Endothelial cell of umbilical vein (primary cell): ENCODE results near the gene CHI3L1. TPM values are rescaled to one million over a fixed set of nuclear protein-coding genes. Genes with fewer than 3 reads are reported as not detected.

Experiments
- BruUV-seq: library from RNA; stranded (reverse); fragments of 400-500 nt; replicated peaks from 2 replicates; lab custom pipeline; 2021; lab: Mats Ljungman, UMichigan
- CTCF ChIA-PET: fragments of 300-600, 350-600 bp; sonication (Branson Sonifier 250); formaldehyde crosslinking; loops from one replicate; lab custom pipeline; 2021; ENCODE audit warnings: antibody characterized with exemption, inconsistent platforms; lab: Charles Lee
- POLR2A ChIA-PET: fragments of 300-600, 350-600 bp; sonication (Branson Sonifier 250); formaldehyde crosslinking; loops from one replicate; lab custom pipeline; 2021; ENCODE audit warnings: antibody characterized with exemption, inconsistent platforms; lab: Charles Lee
- DNase-seq: peaks from one replicate; pipeline ENCODE4 v3.0.0-alpha.2; 2011; ENCODE audit warnings: low read depth, low spot score
- FAIRE-seq: peaks from 2 replicates; lab custom pipeline; 2011; peaks lifted over from hg19 to GRCh38; lab: Jason Lieb, UNC
- H2AFZ ChIP-seq: 2 replicates; pipeline ENCODE4 v1.6.0; 2012; ENCODE audit warnings: low read depth, low read length, control low read depth, inconsistent platforms
- H3K27ac ChIP-seq: 2 replicates; pipeline ENCODE4 v1.5.1; 2011; ENCODE audit warnings: low read depth, mild to moderate bottlenecking, control low read depth, low read length, moderate library complexity; ENCODE audit not compliant: insufficient read depth
- H3K27me3 ChIP-seq, 2 experiments: 2 replicates each; pipeline versions ENCODE4 v1.6.0 to v1.6.1; 2011; ENCODE audit warnings: low read length in 2 of 2, mixed read lengths in 1 of 2; ENCODE audit not compliant: control insufficient read depth in 2 of 2, insufficient read depth in 2 of 2
- H3K36me3 ChIP-seq, 2 experiments: 2 replicates in 1 of 2; 3 replicates in 1 of 2; pipeline ENCODE4 v1.5.1; 2011; ENCODE audit warnings: low read length in 2 of 2, mild to moderate bottlenecking in 1 of 2, moderate library complexity in 1 of 2; ENCODE audit not compliant: control insufficient read depth in 2 of 2, insufficient read depth in 2 of 2; ENCODE audit errors: extremely low read depth in 1 of 2
- H3K4me1 ChIP-seq: 3 replicates; pipeline ENCODE4 v1.5.1; 2011; ENCODE audit warnings: mild to moderate bottlenecking, low read length; ENCODE audit not compliant: control insufficient read depth, insufficient read depth; ENCODE audit errors: extremely low read depth
- H3K4me2 ChIP-seq: 2 replicates; pipeline ENCODE4 v1.6.1; 2011; ENCODE audit warnings: low read length, control low read depth, mixed read lengths; ENCODE audit not compliant: insufficient read depth
- H3K4me3 ChIP-seq, 3 experiments: fragments of 200-600 bp in 1 of 3; sonication (generic), shearing (Covaris generic) in 1 of 3; replicated peaks in 1 of 3; 2 replicates each; pipeline ENCODE4 v1.5.1; 2011 to 2016; ENCODE audit warnings: control low read depth in 3 of 3, low read length in 3 of 3, mild to moderate bottlenecking in 2 of 3, inconsistent platforms in 1 of 3, low read depth in 1 of 3, moderate library complexity in 1 of 3; ENCODE audit not compliant: insufficient read depth in 1 of 3
- H3K79me2 ChIP-seq: 2 replicates; pipeline ENCODE4 v1.6.0; 2012; ENCODE audit warnings: low read length, inconsistent platforms; ENCODE audit not compliant: control insufficient read depth, insufficient read depth
- H3K9ac ChIP-seq: replicated peaks from 2 replicates; pipeline ENCODE3; 2011; ENCODE audit warnings: low read length, control low read depth; ENCODE audit not compliant: insufficient read depth; ENCODE audit errors: extremely low read depth
- H3K9me1 ChIP-seq: replicated peaks from 3 replicates; pipeline ENCODE4 v1.6.0; 2011; ENCODE audit warnings: mild to moderate bottlenecking, low read length; ENCODE audit not compliant: control insufficient read depth, insufficient read depth; ENCODE audit errors: extremely low read depth
- H3K9me3 ChIP-seq: replicated peaks from 2 replicates; pipeline ENCODE4 v1.5.1; 2012; ENCODE audit warnings: low read length, inconsistent platforms; ENCODE audit not compliant: control insufficient read depth, insufficient read depth
- H4K20me1 ChIP-seq: replicated peaks from 2 replicates; pipeline ENCODE3; 2011; ENCODE audit warnings: mild to moderate bottlenecking, low read length; ENCODE audit not compliant: control insufficient read depth, insufficient read depth; ENCODE audit errors: extremely low read depth
- CTCF ChIP-seq, 2 donors: IDR thresholded peaks; 1 replicate in 1 of 2; 2 replicates in 1 of 2; pipeline ENCODE4 v1.5.1; 2011; ENCODE audit warnings: low read length in 2 of 2, mild to moderate bottlenecking in 2 of 2, moderate library complexity in 2 of 2, control low read depth in 1 of 2, inconsistent platforms in 1 of 2, low read depth in 1 of 2; ENCODE audit not compliant: insufficient read depth in 1 of 2; ENCODE audit errors: extremely low read depth in 1 of 2
- EZH2 ChIP-seq: IDR thresholded peaks from 2 replicates; pipeline ENCODE4 v1.6.1; 2012; ENCODE audit warnings: borderline replicate concordance, low read depth, mild to moderate bottlenecking, moderate library complexity, low read length, inconsistent platforms; ENCODE audit not compliant: severe bottlenecking
- FOS ChIP-seq: IDR thresholded peaks from 2 replicates; pipeline ENCODE4 v1.6.1; 2011; ENCODE audit warnings: mild to moderate bottlenecking, low read length, moderate library complexity, borderline replicate concordance; ENCODE audit not compliant: insufficient read depth
- GATA2 ChIP-seq: IDR thresholded peaks from 2 replicates; pipeline ENCODE4 v1.7.0; 2011; ENCODE audit warnings: low read depth, mild to moderate bottlenecking, moderate library complexity, mixed read lengths, low read length; ENCODE audit not compliant: insufficient read length, insufficient read depth
- JUN ChIP-seq: IDR thresholded peaks from 2 replicates; pipeline ENCODE4 v1.6.1; 2011; ENCODE audit warnings: borderline replicate concordance, low read depth; ENCODE audit not compliant: insufficient read length, insufficient read depth
- MAX ChIP-seq: IDR thresholded peaks from 2 replicates; pipeline ENCODE4 v1.6.1; 2011; ENCODE audit not compliant: insufficient read depth, insufficient read length
- MYC ChIP-seq: IDR thresholded peaks from one replicate; pipeline ENCODE4 v1.6.1; 2011; ENCODE audit warnings: mild to moderate bottlenecking, low read depth, low read length
- POLR2A ChIP-seq: IDR thresholded peaks from 2 replicates; pipeline ENCODE4 v1.6.1; 2012; ENCODE audit warnings: low read depth, mild to moderate bottlenecking, control low read depth, low read length
- POLR2AphosphoS5 ChIP-seq: IDR thresholded peaks from 2 replicates; pipeline ENCODE4 v1.6.1; 2012; ENCODE audit warnings: low read depth, mild to moderate bottlenecking, control low read depth, low read length, moderate library complexity; ENCODE audit not compliant: insufficient read depth
- dilution Hi-C: fragments of 300-500 bp; cut with MboI; formaldehyde crosslinking; loops from one replicate; pipeline ENCODE4 v1.15.0; 2019; ENCODE audit warnings: low sequenced_read_pairs; ENCODE audit not compliant: extremely low pct_ligation_motif_present
- intact Hi-C: fragments of 100-400 bp; cut with micrococcal nuclease; formaldehyde crosslinking; loops from one replicate; pipeline ENCODE4 v1.10.0; 2022
- polyA plus RNA-seq, 4 experiments: library from polyadenylated mRNA; depleted of rRNA in 3 of 4; stranded (reverse) in 3 of 4; unstranded in 1 of 4; fragments of >200 nt; gene quantifications; 2 replicates each; pipeline versions ENCODE4 v1.2.1 to v1.2.3, GENCODE V29; 2011 to 2012; ENCODE audit warnings: missing spikeins in 1 of 4
- total RNA-seq: library from RNA; stranded (reverse); gene quantifications from 2 replicates; pipeline ENCODE4 v1.2.3, GENCODE V29; 2021

The CHI3L1 gene
- total and polyA plus RNA-seq, 2 donors (not counting 3 experiments of a cell fraction or from before 2014, with no cell fraction given) = not detected

GRCh38 chr1:203168256-203168786 is 18.2 kb downstream of the CHI3L1 start:
- Histone ChIP-seq H4K20me1 (no peaks in the 10 kb centered on the region), H3K4me1 (no peaks in the 10 kb centered on the region), H3K9me3 (no peaks in the 10 kb centered on the region), H3K9ac (no peak overlapping the region), H3K4me3 (no peak overlapping the region), H3K27me3 (peaks cover 0 to 6% of the 10 kb centered on the region in 2 experiments), H3K36me3 (no peaks in the 10 kb centered on the region), H3K9me1 (no peaks in the 10 kb centered on the region), H3K4me2 (no peak overlapping the region), H3K79me2 (no peaks in the 10 kb centered on the region), H3K27ac (no peak overlapping the region), H2AFZ (no peak overlapping the region)
- dilution Hi-C loops = no loop called here
- CTCF ChIA-PET = interaction anchor here (1.1 to 6.6 kb wide), 3 partner anchors 19 to 128 kb away, joined by 3 to 317 read pairs (median 98); no protein-coding TSS in a partner anchor
- POLR2A ChIA-PET = no interaction called here
- no peak for DNase-seq
- intact Hi-C loops = no loop called here
- TF ChIP-seq POLR2AphosphoS5 = no peak
- no peak for TF ChIP-seq CTCF (IDR thresholded peaks at IDR 0.05; ENCODE audit: extremely low read depth in 1 of 2, insufficient read depth in 1 of 2, low read depth in 1 of 2, low read length in 2 of 2)
- no peak for TF ChIP-seq POLR2A
- TF ChIP-seq MAX = no peak
- no peak for TF ChIP-seq EZH2
- TF ChIP-seq MYC = no peak
- no peak for TF ChIP-seq GATA2
- no peak for TF ChIP-seq FOS
- TF ChIP-seq JUN = no peak
- no peak for FAIRE-seq
- BruUV-seq = no TSS peak
